ENCODE data around the gene GALNT17.

- no peak for TF ChIP-seq CTCF (IDR thresholded peaks at IDR 0.05)
- TF ChIP-seq POLR2A (IDR thresholded peaks at IDR 0.05), result no peak
- no peak for TF ChIP-seq POLR2AphosphoS5 (IDR thresholded peaks at IDR 0.05)
Measured at GRCh38 chr7:71155236-71155635, 23.3 kb downstream of the GALNT17 start.

Measured in breast epithelium (tissue), 3 donors.